ENCODE measurements around the gene LPCAT1. TPM values are rescaled to one million over a fixed set of nuclear protein-coding genes. Genes with fewer than 3 reads are reported as not detected.
A peak's percentile ranks its signal among the peaks of the same experiment; 100 is the strongest.
"Not testable (repeated sequence)": the region's sequence is repeated elsewhere in the genome, so short reads cannot be mapped to it uniquely, and the experiment has no call there.

Gene LPCAT1, protein sequence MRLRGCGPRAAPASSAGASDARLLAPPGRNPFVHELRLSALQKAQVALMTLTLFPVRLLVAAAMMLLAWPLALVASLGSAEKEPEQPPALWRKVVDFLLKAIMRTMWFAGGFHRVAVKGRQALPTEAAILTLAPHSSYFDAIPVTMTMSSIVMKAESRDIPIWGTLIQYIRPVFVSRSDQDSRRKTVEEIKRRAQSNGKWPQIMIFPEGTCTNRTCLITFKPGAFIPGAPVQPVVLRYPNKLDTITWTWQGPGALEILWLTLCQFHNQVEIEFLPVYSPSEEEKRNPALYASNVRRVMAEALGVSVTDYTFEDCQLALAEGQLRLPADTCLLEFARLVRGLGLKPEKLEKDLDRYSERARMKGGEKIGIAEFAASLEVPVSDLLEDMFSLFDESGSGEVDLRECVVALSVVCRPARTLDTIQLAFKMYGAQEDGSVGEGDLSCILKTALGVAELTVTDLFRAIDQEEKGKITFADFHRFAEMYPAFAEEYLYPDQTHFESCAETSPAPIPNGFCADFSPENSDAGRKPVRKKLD
- total RNA-seq = 33.8 and 41.9 TPM in 2 replicates

DNA sequence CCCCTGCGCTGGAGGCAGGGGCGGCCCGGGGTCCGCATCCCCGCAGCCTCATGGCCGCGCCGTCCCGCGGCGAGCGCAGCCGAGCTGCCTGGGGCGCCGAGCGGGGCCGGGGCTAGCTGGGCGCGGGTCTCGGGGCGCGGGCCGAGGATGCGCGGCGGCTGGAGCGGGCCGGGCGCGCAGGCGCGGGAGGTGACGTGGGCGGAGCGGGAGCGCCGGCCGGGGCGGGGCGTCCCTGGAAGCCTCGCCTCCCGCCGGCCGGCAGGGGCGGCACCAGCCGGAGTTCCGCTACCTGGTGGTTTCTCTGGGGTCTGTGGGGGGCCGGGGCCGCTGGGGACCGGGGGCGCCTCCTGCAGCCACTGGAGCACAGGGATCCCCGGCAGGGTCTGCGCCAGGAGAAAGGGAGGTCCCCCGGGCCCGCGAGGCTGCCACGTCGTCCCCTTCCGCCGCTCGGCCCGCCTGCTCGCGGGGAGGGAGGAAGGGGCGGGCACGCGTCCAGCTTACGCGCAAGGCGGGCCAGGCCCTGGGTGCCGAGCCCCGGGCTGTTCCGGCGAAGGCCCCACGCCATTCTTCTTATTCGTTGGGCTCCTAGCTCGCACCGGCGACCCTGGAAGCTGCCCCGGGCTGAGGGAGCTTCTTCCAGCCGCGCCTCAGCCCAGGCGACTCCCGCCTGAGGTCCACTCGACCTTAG, at the start of gene LPCAT1:
Gene LPCAT1, minus strand, starts transcription at position 168 of the 688 bp plus-strand sequence. Its CDS starts 116 bp downstream, at position 52.
- peak; percentile 81 for DNase-seq

DNA sequence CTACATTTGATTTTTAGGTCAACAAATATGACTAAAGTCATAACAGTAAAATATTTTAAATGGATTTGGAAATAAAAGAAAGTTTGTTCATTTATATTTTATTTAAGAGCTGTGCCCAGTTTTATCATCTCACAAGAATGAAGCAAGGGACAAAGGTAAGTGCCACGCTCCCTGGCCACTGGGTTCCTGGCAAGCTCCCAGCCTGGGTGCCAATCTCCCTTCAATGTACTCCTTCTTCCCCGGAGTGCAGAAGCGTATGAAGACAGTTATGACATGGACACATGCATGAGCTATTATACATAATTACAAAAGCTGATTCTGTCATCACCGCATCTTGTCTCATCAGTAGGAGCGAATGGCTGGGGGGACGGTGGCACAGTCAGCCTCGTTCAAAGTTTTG, 48.1 kb upstream of the LPCAT1 start:
- DNase-seq = not testable (repeated sequence)

DNA sequence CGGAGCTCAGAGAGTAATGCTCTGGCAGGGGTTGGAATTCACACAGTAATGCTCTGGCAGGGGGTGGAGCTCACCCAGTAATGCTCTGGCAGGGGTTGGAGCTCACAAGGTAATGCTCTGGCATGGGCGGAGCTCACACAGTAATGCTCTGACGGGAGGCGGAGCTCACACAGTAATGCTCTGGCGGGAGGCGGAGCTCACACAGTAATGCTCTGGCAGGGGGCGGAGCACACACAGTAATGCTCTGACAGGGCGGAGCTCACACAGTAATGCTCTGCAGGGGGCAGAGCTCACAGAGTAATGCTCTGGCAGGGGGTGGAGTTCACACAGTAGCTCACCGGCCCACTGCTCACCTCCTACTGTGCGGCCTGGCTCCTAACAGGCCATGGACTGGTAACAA, 47.2 kb upstream of the LPCAT1 start:
- DNase-seq = no peak

DNA sequence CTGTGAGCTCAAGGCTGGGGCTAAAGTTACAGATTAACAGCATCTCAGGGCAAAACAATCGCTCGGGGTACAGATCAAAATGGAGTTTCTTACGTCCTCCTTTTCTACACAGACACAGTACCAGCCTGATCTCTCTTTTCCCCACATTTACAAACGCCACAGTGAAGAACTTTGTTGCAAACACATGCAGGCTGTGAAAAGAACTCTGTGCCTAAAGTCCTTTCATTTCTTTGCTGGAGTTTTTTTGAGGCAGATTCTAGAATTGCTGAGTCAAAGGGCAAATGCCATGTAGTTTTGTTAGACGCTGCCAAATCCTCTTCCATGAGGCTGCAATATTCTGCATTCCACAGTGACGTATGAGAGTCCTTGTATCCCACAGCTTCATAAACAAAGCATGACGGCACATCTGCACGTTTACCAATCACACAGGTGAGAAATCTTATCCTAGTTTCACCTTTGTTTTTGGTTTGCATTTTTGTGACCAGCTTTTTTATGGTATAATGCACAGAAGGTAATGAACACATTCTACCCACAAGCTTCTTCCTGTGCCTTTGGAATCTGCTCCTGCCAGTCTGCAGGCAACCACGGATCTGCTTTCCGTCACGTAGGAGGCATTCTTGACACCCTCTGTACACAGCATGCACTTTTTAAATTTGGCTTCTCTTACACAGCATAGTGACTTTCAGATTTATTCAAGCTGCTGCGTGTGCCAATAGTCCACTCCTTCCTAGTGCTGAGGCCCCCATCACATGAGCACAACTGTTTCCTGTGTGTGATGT, 44.6 kb upstream of the LPCAT1 start:
- peak; percentile 85 for DNase-seq

DNA sequence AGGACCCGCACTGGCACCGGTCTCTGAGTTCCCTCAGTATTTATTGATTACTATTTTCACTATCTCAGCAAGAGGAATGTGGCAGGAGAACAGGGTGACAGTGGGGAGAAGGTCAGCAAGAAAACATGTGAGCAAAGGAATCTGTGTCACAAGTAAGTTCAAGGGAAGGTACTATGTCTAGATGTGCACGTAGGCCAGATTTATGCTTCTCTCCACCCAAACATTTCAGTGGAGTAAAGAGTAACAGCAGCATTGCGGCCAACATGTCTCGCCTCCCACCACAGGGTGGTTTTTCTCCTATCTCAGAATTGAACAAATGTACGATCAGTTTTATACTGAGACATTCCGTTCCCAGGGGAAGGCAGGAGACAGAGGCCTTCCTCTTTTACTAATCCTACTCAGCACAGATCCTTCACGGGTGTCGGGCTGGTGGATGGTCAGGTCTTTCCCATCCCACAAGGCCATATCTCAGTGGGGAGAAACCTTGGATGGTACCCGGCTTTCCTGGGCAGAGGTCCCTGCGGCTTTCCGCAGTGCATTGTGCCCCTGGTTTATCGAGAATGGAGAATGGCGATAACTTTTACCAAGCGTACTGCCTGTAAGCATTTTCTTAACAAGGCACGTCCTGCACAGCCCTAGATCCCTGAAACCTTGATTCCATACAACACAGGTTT, 43.9 kb upstream of the LPCAT1 start:
- not testable (repeated sequence) for DNase-seq

DNA sequence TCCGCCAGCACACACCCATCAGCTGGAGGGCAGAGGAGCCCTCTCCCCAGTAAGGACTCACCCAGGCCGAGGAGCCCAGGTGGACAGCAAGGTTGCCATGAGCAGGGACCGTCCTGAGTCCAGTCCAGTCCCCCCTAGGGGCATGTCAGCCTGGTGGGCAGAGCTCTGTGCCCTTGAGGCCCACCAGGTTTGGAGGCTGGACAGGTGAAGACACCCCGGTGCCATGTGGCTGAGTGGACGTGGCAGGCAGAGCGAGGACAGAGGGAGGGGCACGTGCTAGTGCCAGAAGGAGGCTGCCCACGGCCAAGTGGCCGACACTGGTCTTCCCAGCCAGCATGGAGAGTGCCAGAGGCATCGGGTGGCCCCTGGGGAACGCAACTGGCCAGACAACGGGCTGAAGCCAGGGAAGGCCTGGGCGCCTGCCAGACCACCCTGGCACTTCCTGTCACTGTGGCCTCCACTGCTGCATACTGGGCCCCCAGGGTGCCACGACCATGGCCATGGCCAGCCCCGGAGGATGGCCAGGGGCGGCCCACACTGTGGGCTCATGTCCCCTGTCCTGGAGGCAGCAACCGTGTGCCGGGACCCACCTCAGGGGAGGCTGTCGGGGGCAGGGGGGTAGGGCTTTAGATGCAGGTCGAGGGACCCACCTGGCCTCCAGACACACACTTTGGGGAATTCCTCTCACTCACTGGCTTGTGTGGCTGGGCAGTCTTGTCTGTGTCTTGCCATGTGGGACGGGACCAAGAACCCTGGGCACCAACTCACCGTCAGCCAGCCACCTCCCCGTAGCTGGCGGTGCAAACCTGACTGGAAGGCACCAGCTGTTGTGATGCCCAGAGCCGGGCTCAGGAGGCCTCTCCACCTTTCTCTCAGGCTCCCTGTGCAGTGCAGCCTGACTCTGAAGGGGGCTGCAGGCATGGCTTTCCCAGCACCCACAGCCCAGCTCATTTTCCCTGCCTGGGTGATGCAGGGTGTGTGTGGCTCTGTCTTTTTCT, 42.3 kb upstream of the LPCAT1 start:
- no peak for DNase-seq

DNA sequence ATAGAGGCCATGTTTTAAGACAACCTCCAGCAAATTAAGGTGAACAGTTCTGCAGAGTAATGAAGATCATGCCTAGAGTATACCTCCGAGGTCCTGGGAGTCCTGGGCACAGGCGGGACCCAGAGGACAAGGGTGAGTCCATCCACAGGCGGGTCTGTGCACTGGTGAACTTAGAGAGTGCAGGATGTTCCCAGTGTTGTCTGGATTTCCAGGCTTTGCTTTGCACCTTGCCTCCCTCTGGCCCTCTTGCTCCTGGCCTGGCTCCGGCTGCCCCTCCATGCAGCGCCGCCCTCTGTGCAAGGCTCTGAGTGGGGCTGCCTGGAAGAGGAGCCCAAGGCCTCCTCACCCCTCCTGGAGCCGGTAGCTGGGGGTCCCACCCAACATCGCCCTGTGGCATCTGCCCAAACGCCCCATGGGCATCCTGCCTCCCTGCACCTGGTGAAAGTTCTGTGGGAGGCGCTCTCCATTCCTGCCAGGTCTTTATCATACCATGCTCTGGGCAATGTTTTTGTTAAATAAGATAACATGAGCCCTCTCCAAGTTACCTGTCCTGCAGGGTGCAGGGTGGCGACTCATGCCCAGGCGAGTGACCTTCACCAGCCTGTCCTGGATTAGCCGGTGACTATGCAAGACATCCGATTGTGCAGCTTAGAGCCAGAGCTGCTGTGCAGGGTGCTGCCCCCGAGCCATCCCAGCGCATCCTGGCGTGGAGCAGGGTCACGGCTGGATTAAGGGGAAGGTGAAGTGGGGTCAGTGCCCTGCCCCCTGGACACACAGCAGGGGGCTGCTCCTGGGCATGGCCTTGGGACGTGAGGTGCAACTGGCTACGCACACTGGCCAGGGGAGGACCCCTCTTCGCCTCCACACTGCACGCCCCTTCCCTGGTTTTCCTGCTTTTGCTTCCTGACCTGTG, 41.3 kb upstream of the LPCAT1 start:
- no peak for DNase-seq

DNA sequence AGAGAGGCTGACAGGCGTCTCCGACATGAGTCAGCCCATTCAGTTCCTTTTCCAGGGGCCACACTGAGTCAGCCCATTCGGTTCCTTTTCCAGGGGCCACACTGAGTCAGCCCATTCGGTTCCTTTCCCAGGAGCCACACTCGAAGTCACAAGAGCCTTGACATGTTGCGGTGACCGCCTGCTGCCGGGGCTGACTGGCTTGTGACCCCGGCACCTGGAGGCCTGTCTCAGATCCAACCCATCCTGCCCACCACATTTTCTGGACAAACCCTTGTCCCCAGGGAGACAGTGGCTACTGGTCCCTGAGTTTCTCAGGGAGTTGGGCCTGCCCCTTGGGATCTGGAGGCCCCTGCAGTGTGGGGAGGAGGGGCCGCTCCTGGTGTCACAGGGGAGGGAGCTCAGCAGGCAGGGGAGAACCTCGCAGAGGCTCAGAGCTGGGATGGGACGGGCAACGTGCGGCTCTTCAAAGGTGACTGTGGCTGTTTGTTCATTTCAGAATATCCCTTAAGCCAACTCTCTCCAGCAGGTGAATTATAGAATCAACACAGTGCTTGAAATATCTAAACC, 40.5 kb upstream of the LPCAT1 start:
- peak; percentile 68 for DNase-seq

DNA sequence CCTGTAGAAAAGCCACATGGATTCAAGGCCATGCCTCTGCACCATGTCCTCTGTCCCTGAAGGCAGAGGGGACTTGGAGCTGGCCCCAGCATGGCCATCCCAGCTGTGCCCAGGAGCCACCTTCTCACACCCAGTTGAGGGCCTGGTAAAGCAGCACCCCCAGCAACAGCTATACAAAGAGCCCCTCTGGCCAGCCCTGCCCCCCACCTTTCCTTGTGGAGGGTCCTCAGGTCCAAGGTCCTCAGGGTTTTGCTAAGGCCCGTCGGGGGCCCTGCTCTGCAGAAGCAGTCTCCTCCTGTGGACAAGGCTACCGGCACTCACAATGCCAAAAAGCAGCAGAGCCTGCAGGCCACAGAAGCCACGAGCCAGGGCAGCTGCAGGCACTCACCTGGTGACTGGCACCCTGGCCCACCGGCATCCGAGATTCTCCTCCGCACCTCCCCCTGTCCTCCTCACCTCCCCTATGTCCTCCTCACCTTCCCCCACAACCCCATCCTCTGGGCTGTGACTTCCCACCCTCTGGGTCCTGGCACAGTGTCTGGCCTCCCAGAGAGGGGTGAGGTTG, 39.9 kb upstream of the LPCAT1 start:
- DNase-seq = no peak

DNA sequence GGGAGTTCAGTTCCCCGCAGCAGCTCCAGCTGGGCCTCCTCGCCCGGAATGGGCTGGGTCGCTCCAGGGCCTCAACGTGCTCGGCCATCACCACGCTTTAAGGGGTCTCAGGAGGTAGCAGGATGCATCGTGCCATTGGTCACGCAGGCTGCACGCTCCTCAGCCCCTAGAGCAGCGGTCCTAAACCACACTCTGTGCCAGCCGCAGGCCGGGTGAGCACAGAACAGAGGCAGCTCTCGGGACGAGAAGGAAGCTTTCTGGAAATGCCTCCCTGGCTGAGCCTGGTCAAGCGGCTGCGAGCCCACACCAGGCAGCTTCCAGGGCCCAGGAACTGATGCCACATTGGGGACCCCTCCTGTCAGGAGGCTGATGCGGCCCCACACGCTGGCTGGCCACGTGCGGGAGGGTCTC, 39.3 kb upstream of the LPCAT1 start:
- no peak for DNase-seq

DNA sequence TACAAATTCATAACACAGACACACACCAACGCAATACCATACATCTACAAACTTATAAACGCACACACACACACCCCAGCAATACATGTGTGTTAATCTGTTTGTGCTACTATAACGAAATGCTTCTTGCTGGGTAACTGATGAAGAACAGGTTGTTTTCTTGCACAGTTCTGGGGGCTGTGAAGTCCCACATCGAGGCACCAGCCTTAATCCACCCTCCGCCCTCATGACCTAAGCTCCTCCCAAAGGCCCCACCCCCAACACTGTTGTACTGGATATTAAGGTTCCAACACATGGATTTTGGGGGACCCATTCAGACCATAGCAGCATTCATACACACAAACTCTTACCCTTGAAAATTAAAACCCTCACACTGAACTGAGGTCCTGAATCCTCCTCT, 38.8 kb upstream of the LPCAT1 start:
- DNase-seq = no peak

DNA sequence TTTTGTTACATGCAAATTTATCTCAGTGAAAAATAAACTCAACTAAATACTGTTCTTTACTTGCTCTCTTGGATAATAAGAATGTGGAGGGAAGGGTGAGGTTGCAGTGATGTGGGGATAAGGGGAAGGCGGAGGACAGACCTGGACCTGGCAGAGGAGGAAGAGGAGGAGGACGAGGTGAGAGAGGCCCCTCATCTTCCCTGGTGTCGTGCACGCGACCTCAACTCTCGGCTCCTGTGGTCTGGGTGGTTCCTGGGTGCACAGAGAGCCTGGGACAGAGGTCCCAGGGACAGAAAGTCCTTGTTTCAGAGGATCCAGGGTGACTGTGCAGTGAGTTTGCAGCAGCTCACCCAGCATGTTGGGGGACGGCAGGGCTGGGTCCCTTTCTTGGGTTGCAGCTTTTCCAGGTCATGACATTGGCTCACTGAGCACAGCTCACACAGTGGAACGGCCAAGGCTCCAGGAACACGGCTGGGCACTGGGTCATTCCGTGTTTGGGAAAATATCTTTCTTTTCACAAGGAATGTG, 37.7 kb upstream of the LPCAT1 start:
- no peak for DNase-seq

DNA sequence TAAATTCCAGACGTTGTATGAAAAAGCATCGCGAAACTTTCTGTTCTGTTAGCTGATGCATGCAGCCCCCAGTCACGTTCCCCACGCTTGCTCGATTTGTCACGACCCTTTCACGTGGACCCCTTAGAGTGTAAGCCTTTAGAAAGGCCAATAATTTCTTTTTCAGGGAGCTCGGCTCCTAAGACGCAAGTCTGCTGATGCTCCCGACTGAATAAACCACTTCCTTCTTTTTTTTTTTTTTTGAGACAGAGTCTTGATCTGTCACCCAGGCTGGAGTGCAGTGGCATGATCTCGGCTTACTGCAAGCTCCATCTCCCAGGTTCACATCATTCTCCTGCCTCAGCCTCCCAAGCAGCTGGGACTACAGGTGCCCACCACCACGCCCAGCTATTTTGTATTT, 36.7 kb upstream of the LPCAT1 start:
- DNase-seq = not testable (repeated sequence)

DNA sequence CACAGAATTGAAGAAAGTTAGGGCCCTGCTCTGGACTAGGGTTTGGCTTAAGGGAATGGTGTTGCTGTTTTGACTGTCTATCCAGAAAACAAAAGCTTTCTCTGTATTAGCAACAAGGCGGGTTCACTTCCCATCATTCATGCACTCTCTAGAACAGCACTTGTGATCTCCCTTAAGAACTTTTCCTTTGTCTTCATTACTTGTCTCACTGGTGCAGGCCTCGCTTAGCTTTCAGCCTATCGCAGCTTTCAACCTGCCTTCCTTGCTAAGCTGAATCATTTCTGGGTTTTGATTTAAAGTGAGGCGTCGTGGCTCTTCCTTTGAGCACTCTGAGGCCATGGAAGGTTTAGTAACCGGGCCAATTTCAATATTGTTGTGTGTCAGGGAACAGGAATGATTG, 35.2 kb upstream of the LPCAT1 start:
- no peak for DNase-seq

DNA sequence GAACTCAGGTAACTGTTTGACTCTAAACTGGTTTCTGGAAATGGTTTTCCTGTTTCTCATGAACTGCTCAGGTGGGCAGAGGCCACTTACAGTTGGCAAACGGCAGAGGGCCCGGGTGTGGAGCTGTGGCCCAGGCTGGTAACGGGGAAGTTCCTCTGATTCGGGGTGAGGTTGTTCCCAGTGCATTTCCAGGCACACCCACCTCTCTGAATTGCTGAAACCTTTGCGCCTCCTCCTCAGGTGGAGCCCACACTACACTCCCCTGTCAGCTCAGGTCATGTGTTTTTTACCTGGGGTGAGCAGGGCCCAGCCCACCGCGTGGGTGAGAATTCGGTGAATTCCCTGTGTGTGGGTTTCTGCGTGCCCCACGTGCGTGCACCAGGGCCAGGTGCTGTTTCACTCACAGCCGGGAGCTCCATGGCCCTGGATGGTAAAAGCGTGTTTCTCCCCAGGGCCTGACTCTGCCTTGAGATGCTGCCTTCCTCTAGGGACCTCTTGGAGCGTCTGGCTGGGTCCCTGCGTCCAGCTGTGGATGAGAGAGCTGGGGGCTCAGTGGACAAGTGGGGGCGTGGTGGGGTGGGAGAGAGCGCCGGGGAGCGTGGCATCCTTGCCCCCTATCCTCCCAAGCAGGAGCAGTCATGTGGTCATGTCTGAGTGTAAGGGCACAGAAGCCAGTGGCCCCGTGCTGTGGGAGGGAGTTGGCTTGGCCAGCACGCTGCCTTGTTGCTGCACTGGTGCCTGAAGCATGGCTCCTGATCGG, 33.5 kb upstream of the LPCAT1 start:
- no peak for DNase-seq

DNA sequence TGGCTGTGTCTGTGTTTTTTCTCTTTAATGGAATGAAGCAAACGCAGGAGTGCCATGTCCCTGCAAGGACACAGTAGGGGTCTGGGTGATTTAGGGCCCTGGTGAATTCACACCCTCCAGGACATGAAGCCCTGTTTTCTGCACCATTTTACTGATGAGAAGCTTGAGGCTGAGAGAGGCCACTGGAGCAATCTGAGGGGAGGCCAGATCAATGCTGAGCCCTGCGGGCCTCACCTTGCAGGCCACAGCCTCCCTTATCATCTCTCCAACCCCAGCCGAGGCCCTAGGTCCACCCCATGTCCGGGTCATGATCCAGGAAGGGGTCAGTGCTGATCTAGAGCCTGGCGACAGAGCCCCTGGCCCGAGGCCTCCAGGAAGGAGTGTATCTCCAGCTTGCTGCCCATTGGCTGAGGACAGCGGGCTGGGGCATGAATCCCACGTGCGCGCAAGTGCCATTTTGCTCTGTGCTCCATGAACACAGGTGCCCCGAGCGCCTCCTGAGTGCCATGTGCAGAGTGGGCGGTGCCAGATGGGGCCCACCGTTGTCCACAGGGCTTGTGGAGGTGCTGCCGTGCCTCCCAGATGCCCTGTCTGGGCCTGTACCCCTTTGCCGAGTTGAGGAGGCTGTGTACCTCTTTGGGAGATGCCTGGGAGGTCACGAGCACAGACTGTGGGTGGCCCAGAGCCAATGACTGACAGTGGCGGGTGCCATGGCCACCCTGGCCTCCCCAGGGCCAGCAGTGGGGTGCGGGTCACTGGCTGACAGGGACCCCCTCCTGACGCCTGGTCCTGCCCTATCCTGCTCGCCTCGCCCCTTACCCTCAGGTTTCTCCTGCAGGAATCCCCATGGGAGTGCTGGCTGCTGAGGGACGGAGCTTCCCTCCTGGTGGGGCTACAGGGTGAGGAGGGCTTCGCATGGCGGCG, 32.3 kb upstream of the LPCAT1 start:
- no peak for DNase-seq

Data from dermis blood vessel endothelial cell (primary cell).